ENCODE measurements around the gene DCTN1.

DCTN1 gene

DNA sequence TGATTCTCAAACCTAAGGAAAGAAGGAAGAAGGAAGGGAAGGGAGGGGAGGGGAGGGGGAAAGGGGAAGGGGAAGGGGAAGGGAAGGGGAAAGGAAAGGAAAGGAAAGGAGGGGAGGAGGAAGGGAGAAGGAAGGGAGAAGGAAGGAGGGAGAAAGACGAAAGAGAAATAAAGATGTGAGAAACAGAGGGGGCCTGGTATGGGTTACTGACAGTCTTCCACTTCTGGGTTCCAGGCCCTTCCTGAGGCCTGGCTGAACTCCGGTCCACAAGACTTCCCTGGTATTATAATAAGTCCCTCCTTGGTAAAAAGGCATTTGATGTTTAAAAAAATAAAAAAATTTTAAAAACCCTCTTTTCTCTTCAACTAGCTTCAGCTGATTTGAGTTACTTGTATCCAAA, 54.3 kb downstream of the DCTN1 start:
- DNase-seq (ENCODE audit: low read depth, low spot score): no peak

- no peak for DNase-seq (ENCODE audit: low read depth, low spot score)
These were observed 58.4 kb downstream of the DCTN1 start for GRCh38 chr2:74321737-74322136.

DNA sequence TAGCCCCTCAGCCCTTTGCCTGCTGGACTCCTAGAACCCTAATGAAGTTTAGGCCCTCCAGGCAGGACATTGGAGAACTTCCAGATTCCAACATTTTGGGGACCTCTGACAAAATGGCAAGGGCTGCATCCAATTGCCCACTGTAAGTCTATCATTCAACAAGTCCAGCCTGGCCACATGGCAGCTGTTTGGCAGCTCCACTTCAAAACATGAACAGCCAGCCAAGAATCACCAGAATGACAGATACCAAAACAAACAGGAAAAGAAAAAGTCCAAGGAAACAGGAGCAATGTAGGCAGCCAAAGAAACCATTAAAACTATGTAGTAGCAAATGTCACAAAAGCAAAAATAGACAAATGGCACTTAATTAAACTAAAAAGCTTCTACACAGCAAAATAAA, 62.4 kb downstream of the DCTN1 start:
- DNase-seq (ENCODE audit: low read depth, low spot score): peak; percentile 69

- DNase-seq (ENCODE audit: low read depth, low spot score): peak; percentile 4
These were observed 63.4 kb downstream of the DCTN1 start for GRCh38 chr2:74316627-74317295.

DNA sequence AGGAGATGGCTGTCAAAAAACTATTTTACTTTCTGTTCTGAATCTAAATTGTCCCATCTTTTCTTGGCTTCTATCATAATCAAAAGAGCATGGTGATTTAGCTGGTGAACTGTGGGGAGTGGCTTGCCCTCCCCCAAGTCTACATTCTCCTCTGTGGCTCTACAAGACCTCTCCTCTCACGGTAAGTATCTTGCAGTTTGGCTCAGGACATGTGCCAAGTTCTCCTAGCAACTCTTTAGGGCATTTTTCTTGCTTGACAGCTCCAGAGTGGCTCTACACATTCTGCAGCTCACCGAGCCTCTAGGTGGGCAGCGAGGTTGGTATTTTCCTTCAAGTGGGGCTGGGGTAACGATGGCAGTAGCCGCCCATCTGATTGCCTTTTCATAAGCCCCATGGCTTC, 66.0 kb downstream of the DCTN1 start:
- peak; percentile 20 for DNase-seq (ENCODE audit: low read depth, low spot score)

DNA sequence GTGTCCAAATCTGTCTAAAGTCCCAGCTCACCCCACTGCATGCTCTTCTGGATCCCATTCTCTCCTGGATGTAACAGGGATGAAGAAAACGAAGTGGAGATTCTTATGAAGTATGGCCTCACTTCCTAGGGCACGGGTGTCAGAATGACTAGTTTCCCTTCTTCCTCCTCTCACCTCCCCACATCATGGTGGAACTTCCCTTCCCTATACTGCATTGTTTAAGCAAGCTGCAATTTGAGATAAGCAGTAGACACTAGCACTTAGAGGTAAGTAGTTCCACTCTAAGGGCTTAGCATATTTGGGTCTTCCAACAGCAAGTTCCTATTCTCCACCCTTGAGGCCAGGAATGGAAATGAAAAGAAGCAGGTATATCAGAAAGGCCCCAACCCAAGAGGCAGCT, 66.6 kb downstream of the DCTN1 start:
- DNase-seq (ENCODE audit: low read depth, low spot score): no peak

DNA sequence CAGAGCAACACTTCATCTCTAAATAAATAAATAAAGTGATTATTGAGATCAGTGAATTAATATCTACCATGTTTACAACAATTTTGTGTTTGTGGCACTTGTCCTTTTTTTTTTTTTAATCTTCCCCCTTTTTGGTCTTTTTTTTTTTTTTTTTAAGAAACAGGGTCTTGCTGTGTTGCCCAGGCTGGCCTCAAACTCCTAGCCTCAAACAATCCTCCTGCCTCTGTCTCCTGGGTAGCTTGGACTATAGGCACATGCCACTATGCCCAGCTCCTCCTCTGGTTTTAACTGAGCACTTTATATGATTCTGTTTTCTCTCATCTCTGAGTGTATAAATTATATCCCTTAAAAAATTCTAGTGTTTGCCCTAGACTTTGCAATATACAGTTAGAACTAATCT, 67.2 kb downstream of the DCTN1 start:
- DNase-seq (ENCODE audit: low read depth, low spot score): no peak

Measured in astrocyte of the hippocampus (primary cell).